Measurements from ENCODE around the gene SRA1. TPM values are rescaled to one million over a fixed set of nuclear protein-coding genes. Genes with fewer than 3 reads are reported as not detected.
A peak's percentile ranks its signal among the peaks of the same experiment; 100 is the strongest.

The SRA1 gene
- total RNA-seq, 2 donors from 2014 or later = 32.3 to 39.1 TPM

DNA sequence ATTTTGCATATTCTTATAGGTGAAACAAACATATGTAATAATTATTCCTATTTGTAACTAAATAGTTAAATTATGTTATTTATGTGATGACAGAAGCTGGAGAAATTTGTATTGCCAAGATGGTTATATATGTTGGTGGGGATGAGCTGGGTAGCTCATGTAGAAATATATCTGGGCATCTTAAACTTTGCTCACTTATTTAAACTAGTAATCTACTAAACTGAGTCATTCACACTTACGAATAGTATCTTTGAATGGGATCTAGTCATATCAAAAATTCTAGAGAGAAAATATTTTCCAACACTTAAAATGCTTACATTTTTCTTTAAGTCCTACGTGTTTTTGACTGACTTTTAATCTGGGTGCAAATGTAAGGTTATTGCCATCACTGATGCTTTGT lies 54.4 kb downstream of the SRA1 start:
- Mint-ChIP-seq H3K27ac (no peak overlapping the region), H3K9me3 (no peaks in the 10 kb centered on the region), H3K27me3 (no peaks in the 10 kb centered on the region), H3K4me3 (no peak overlapping the region), H3K36me3 (ENCODE audit: low read depth) (peaks cover 59% of the 10 kb centered on the region), H3K4me1 (no peaks in the 10 kb centered on the region)
- peak; percentile 53 for ATAC-seq (replicated peaks)

Other genes with a start within 250 kb of the SRA1 start
- gene HBEGF, start 210.9 kb downstream of the SRA1 start, total RNA-seq = 10 to 100 TPM; 12.6 to 22.9 TPM
- gene SLC4A9, start 197.3 kb downstream of the SRA1 start, total RNA-seq = under 1 TPM; 0.26 TPM
- gene ANKHD1, start 155.6 kb downstream of the SRA1 start, total RNA-seq = 100 to 1,000 TPM in 1 of 2 donors, 10 to 100 TPM in 1; 94.5 to 119 TPM
- gene EIF4EBP3, start 9.8 kb downstream of the SRA1 start, total RNA-seq = 10 to 100 TPM in 1 of 2 donors, 1 to 10 TPM in 1; 8.9 to 11.8 TPM
- gene APBB3, start 7.1 kb upstream of the SRA1 start, total RNA-seq = 10 to 100 TPM; 20.5 to 56.6 TPM
- gene SLC35A4, start 7.4 kb upstream of the SRA1 start, total RNA-seq = 10 to 100 TPM; 56.0 to 89.6 TPM
- gene CD14, start 75.7 kb upstream of the SRA1 start, total RNA-seq = under 1 TPM; 0.32 to 0.39 TPM
- gene TMCO6, start 82.0 kb upstream of the SRA1 start, total RNA-seq = 10 to 100 TPM; 22.9 to 30.6 TPM
- 10 to 100 TPM; 48.1 to 63.9 TPM for gene NDUFA2, start 90.2 kb upstream of the SRA1 start, total RNA-seq
- 10 to 100 TPM; 76.9 to 85.8 TPM for gene IK, start 90.4 kb upstream of the SRA1 start, total RNA-seq
- gene WDR55, start 107.4 kb upstream of the SRA1 start, total RNA-seq = 10 to 100 TPM; 38.8 TPM
- 1 to 10 TPM; 3.0 to 3.4 TPM for gene DND1, start 116.1 kb upstream of the SRA1 start, total RNA-seq
- gene HARS1, start 133.9 kb upstream of the SRA1 start, total RNA-seq = 100 to 1,000 TPM in 1 of 2 donors, 10 to 100 TPM in 1; 82.2 to 103 TPM
- gene HARS2, start 134.0 kb upstream of the SRA1 start, total RNA-seq = 10 to 100 TPM; 24.7 to 30.2 TPM
- gene ZMAT2, start 143.0 kb upstream of the SRA1 start, total RNA-seq = 10 to 100 TPM; 47.5 to 58.0 TPM
- gene PCDHA1, start 228.7 kb upstream of the SRA1 start, total RNA-seq = not detected
- gene PCDHA2, start 237.4 kb upstream of the SRA1 start, total RNA-seq = not detected
- not detected for gene PCDHA3, start 243.6 kb upstream of the SRA1 start, total RNA-seq
- not detected for gene PCDHA4, start 249.6 kb upstream of the SRA1 start, total RNA-seq